Activated T-helper 2 cell treated with anti-CD3 and anti-CD28 coated beads, Interferon-gamma antibody, Interleukin-2, Interleukin-4, amounts not matched to agents 10 μg/mL and 5 μg/mL and 100 μg/mL, durations not matched to agents 14 hours and 24 hours and 36 hours (primary cell): ENCODE measurements around the gene AHRR. TPM values are rescaled to one million over a fixed set of nuclear protein-coding genes. Genes with fewer than 3 reads are reported as not detected.
"Not testable (repeated sequence)": the region's sequence is repeated elsewhere in the genome, so short reads cannot be mapped to it uniquely, and the experiment has no call there.

ENCODE experiments used
- DNase-seq: peaks from one replicate; pipeline ENCODE4 v3.0.0; 2021; ENCODE audit warnings: low spot score
- H3K27ac Mint-ChIP-seq: one replicate; pipeline ENCODE4 v1.8.0; 2021; ENCODE audit warnings: mixed read lengths
- H3K27me3 Mint-ChIP-seq: one replicate; pipeline ENCODE4 v1.8.0; 2021; ENCODE audit warnings: low read depth, mixed read lengths
- H3K36me3 Mint-ChIP-seq: one replicate; pipeline ENCODE4 v1.8.0; 2021; ENCODE audit warnings: low read depth, mixed read lengths
- H3K4me1 Mint-ChIP-seq: one replicate; pipeline ENCODE4 v1.8.0; 2021; ENCODE audit warnings: low read depth, mixed read lengths
- H3K4me3 Mint-ChIP-seq: one replicate; pipeline ENCODE4 v1.8.0; 2021; ENCODE audit warnings: low read depth, mild to moderate bottlenecking, moderate library complexity, mixed read lengths
- H3K9me3 Mint-ChIP-seq: one replicate; pipeline ENCODE4 v1.8.0; 2021; ENCODE audit warnings: mixed read lengths
- intact Hi-C: fragments of 100-400 bp; cut with micrococcal nuclease; formaldehyde crosslinking; loops from one replicate; pipeline ENCODE4 v1.15.1; 2023
- total RNA-seq: library from RNA; stranded (reverse); gene quantifications from 2 replicates; pipeline ENCODE4 v1.2.3, GENCODE V29; 2022

AHRR gene
- 33.3 and 34.9 TPM in 2 replicates for total RNA-seq

GRCh38 chr5:321230-321725 is at the start of gene AHRR:
Gene AHRR (plus strand): TSS chr5:321714. CDS start chr5:343903, 22,189 bp downstream.
- peaks cover 6% of the 10 kb centered on the region for H3K27me3 Mint-ChIP-seq
- H3K36me3 Mint-ChIP-seq = peaks cover 29% of the 10 kb centered on the region
- H3K27ac Mint-ChIP-seq = peak within 1 kb of the TSS; percentile 60
- peak within 1 kb of the TSS; percentile 82 for H3K4me3 Mint-ChIP-seq
- peaks cover 18% of the 10 kb centered on the region for H3K4me1 Mint-ChIP-seq
- intact Hi-C loops = no loop called here
- peak; percentile 67 for DNase-seq
- no peaks in the 10 kb centered on the region for H3K9me3 Mint-ChIP-seq

- Mint-ChIP-seq H3K27ac (peak overlapping the region; percentile 86), H3K4me1 (peaks cover 36% of the 10 kb centered on the region), H3K4me3 (peak overlapping the region; percentile 92), H3K36me3 (peaks cover 34% of the 10 kb centered on the region)
- not testable (repeated sequence) for H3K27me3 Mint-ChIP-seq, DNase-seq, H3K9me3 Mint-ChIP-seq
- intact Hi-C loops = loop anchor here (1.0 to 10.0 kb wide), 2 partner anchors 51 to 63 kb away; no protein-coding TSS in a partner anchor
Measured at GRCh38 chr5:271828-272167, 49.7 kb upstream of the AHRR start.

- H3K27me3 Mint-ChIP-seq, H3K9me3 Mint-ChIP-seq, DNase-seq: not testable (repeated sequence)
- Mint-ChIP-seq H3K36me3 (peaks cover 37% of the 10 kb centered on the region), H3K4me1 (peaks cover 33% of the 10 kb centered on the region), H3K4me3 (peak overlapping the region; percentile 92), H3K27ac (peak overlapping the region; percentile 66)
- intact Hi-C loops = loop anchor here (10.0 kb wide), 1 partner anchor 62 kb away; no protein-coding TSS in a partner anchor
Measured at GRCh38 chr5:273091-273490, 48.4 kb upstream of the AHRR start.

GRCh38 chr5:273491-273890 is 48.0 kb upstream of the AHRR start:
- H3K27ac Mint-ChIP-seq, DNase-seq, H3K9me3 Mint-ChIP-seq, H3K27me3 Mint-ChIP-seq: not testable (repeated sequence)
- peaks cover 40% of the 10 kb centered on the region for H3K36me3 Mint-ChIP-seq
- H3K4me3 Mint-ChIP-seq = peak overlapping the region; percentile 92
- peaks cover 33% of the 10 kb centered on the region for H3K4me1 Mint-ChIP-seq
- intact Hi-C loops = loop anchor here (10.0 kb wide), 1 partner anchor 61 kb away; no protein-coding TSS in a partner anchor

- H3K9me3 Mint-ChIP-seq, H3K27ac Mint-ChIP-seq, DNase-seq, H3K27me3 Mint-ChIP-seq: not testable (repeated sequence)
- intact Hi-C loops = loop anchor here (10.0 kb wide), 1 partner anchor 60 kb away; no protein-coding TSS in a partner anchor
- peaks cover 44% of the 10 kb centered on the region for H3K36me3 Mint-ChIP-seq
- H3K4me1 Mint-ChIP-seq = peaks cover 36% of the 10 kb centered on the region
- H3K4me3 Mint-ChIP-seq = peak overlapping the region; percentile 13
Measured at GRCh38 chr5:274346-274745, 47.2 kb upstream of the AHRR start.

- Mint-ChIP-seq H3K9me3 (no peaks in the 10 kb centered on the region), H3K36me3 (peaks cover 50% of the 10 kb centered on the region), H3K27ac (no peak overlapping the region), H3K4me3 (no peak overlapping the region), H3K27me3 (no peaks in the 10 kb centered on the region), H3K4me1 (peaks cover 26% of the 10 kb centered on the region)
- no peak for DNase-seq
- intact Hi-C loops = loop anchor here (10.0 kb wide), 1 partner anchor 56 kb away; no protein-coding TSS in a partner anchor
Measured at GRCh38 chr5:278646-279045, 42.9 kb upstream of the AHRR start.

GRCh38 chr5:279051-279665 is 42.4 kb upstream of the AHRR start:
- Mint-ChIP-seq H3K36me3 (peaks cover 50% of the 10 kb centered on the region), H3K4me1 (peaks cover 22% of the 10 kb centered on the region)
- not testable (repeated sequence) for H3K9me3 Mint-ChIP-seq, H3K27ac Mint-ChIP-seq, H3K27me3 Mint-ChIP-seq, H3K4me3 Mint-ChIP-seq, DNase-seq
- intact Hi-C loops = loop anchor here (10.0 kb wide), 1 partner anchor 56 kb away; no protein-coding TSS in a partner anchor

GRCh38 chr5:285991-286557 is 35.4 kb upstream of the AHRR start:
- intact Hi-C loops = no loop called here
- DNase-seq = no peak
- no peaks in the 10 kb centered on the region for H3K9me3 Mint-ChIP-seq
- H3K4me1 Mint-ChIP-seq = peaks cover 6% of the 10 kb centered on the region
- H3K4me3 Mint-ChIP-seq = no peak overlapping the region
- peaks cover 54% of the 10 kb centered on the region for H3K36me3 Mint-ChIP-seq
- H3K27ac Mint-ChIP-seq = no peak overlapping the region
- H3K27me3 Mint-ChIP-seq = no peaks in the 10 kb centered on the region

- H3K36me3 Mint-ChIP-seq = peaks cover 44% of the 10 kb centered on the region
- H3K4me3 Mint-ChIP-seq, H3K9me3 Mint-ChIP-seq, intact Hi-C loops, H3K27me3 Mint-ChIP-seq, H3K4me1 Mint-ChIP-seq, DNase-seq, H3K27ac Mint-ChIP-seq: not testable (repeated sequence)
Measured at GRCh38 chr5:290200-290599, 31.3 kb upstream of the AHRR start.

GRCh38 chr5:291345-291744 is 30.2 kb upstream of the AHRR start:
- H3K4me1 Mint-ChIP-seq, intact Hi-C loops, H3K9me3 Mint-ChIP-seq, H3K27me3 Mint-ChIP-seq, DNase-seq, H3K27ac Mint-ChIP-seq, H3K4me3 Mint-ChIP-seq: not testable (repeated sequence)
- peaks cover 37% of the 10 kb centered on the region for H3K36me3 Mint-ChIP-seq

- H3K27me3 Mint-ChIP-seq, H3K27ac Mint-ChIP-seq, H3K9me3 Mint-ChIP-seq, intact Hi-C loops, DNase-seq, H3K4me3 Mint-ChIP-seq: not testable (repeated sequence)
- Mint-ChIP-seq H3K36me3 (peaks cover 31% of the 10 kb centered on the region), H3K4me1 (peaks cover 15% of the 10 kb centered on the region)
Measured at GRCh38 chr5:294788-295187, 26.7 kb upstream of the AHRR start.

GRCh38 chr5:296207-296606 is 25.3 kb upstream of the AHRR start:
- peaks cover 27% of the 10 kb centered on the region for H3K36me3 Mint-ChIP-seq

GRCh38 chr5:296954-297353 is 24.6 kb upstream of the AHRR start:
- intact Hi-C loops, DNase-seq, H3K4me3 Mint-ChIP-seq, H3K27me3 Mint-ChIP-seq, H3K9me3 Mint-ChIP-seq, H3K27ac Mint-ChIP-seq: not testable (repeated sequence)
- peaks cover 19% of the 10 kb centered on the region for H3K4me1 Mint-ChIP-seq
- H3K36me3 Mint-ChIP-seq = peaks cover 22% of the 10 kb centered on the region

More at GRCh38 chr5:296207-296606, 25.3 kb upstream of the AHRR start:
- DNase-seq, H3K4me3 Mint-ChIP-seq, H3K9me3 Mint-ChIP-seq, H3K27ac Mint-ChIP-seq, intact Hi-C loops, H3K27me3 Mint-ChIP-seq: not testable (repeated sequence)
- H3K4me1 Mint-ChIP-seq = peaks cover 16% of the 10 kb centered on the region
